ENCODE data around the gene PEX26.

The PEX26 gene

DNA sequence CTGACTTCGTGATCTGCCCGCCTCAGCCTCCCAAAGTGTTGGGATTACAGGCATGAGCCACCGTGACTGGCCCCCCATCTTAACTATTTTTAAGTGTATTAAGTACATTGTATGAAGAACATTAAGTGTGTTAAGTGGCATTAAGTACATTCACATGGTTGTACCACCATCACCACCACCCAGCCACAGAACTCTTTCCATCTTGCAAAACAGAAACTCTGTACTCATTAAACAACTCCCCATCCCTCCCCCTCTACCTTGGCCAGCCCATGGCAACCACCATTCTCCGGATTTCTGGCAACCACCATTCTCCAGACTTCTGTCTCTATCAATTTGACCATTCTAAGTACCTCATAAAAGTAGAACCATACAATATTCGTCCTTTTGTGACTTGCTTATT, 17.8 kb upstream of the PEX26 start:
- Histone ChIP-seq H4K91ac (ENCODE audit: low read depth, low read length) (no peak overlapping the region), H3K27ac (ENCODE audit: low read depth, low read length) (no peak overlapping the region), H3K4me3 (ENCODE audit: low read depth, low read length) (no peak overlapping the region), H3K23ac (ENCODE audit: low read length) (no peak overlapping the region), H2AK5ac (ENCODE audit: low read length) (no peak overlapping the region), H3K36me3 (ENCODE audit: control insufficient read depth in 1 of 2, insufficient read depth in 2 of 2, low read length in 2 of 2) (no peaks in the 10 kb centered on the region), H2AFZ (ENCODE audit: insufficient read depth, low read length, poor library complexity) (no peak overlapping the region), H2BK5ac (ENCODE audit: low read depth, low read length, poor library complexity) (no peak overlapping the region), H2BK120ac (ENCODE audit: insufficient read depth, low read length, poor library complexity) (no peak overlapping the region), H3K4ac (ENCODE audit: low read depth, low read length) (no peak overlapping the region), H3K4me2 (ENCODE audit: low read length) (no peak overlapping the region), H3K27me3 (ENCODE audit: insufficient read depth, low read length) (no peaks in the 10 kb centered on the region), H4K8ac (ENCODE audit: low read depth, low read length) (no peak overlapping the region), H3K4me1 (ENCODE audit: control insufficient read depth in 1 of 2, insufficient read depth in 2 of 2, low read length in 2 of 2) (peaks cover 3 to 15% of the 10 kb centered on the region in 2 experiments), H3K9me3 (ENCODE audit: insufficient read depth, low read depth, low read length) (no peaks in the 10 kb centered on the region), H3K9ac (ENCODE audit: low read length) (no peak overlapping the region), H3K14ac (ENCODE audit: low read length) (no peak overlapping the region), H2BK12ac (ENCODE audit: low read length) (no peak overlapping the region), H3K18ac (ENCODE audit: low read length) (no peak overlapping the region), H4K12ac (ENCODE audit: low read depth, low read length) (no peak overlapping the region), H3K79me2 (ENCODE audit: control insufficient read depth, insufficient read depth, low read length, poor library complexity) (no peaks in the 10 kb centered on the region), H3K79me1 (ENCODE audit: low read length) (no peaks in the 10 kb centered on the region)
- no CpG with 5 or more reads among the region's 5 CpGs for WGBS (ENCODE audit: extremely low coverage, insufficient coverage, insufficient read length)
- DNase-seq, result no peak

- H2AK5ac ChIP-seq (ENCODE audit: low read length), result no peak overlapping the region
- no peaks in the 10 kb centered on the region for H3K27me3 ChIP-seq (ENCODE audit: insufficient read depth, low read length)
- no peak overlapping the region for H3K14ac ChIP-seq (ENCODE audit: low read length)
- no peaks in the 10 kb centered on the region for H3K79me1 ChIP-seq (ENCODE audit: low read length)
- no peak overlapping the region for H3K27ac ChIP-seq (ENCODE audit: low read depth, low read length)
- no peaks in the 10 kb centered on the region for H3K79me2 ChIP-seq (ENCODE audit: control insufficient read depth, insufficient read depth, low read length, poor library complexity)
- H2AFZ ChIP-seq (ENCODE audit: insufficient read depth, low read length, poor library complexity), result no peak overlapping the region
- no peak overlapping the region for H4K12ac ChIP-seq (ENCODE audit: low read depth, low read length)
- H2BK120ac ChIP-seq (ENCODE audit: insufficient read depth, low read length, poor library complexity), result no peak overlapping the region
- H2BK12ac ChIP-seq (ENCODE audit: low read length), result no peak overlapping the region
- no peaks in the 10 kb centered on the region for H3K36me3 ChIP-seq (ENCODE audit: control insufficient read depth in 1 of 2, insufficient read depth in 2 of 2, low read length in 2 of 2)
- no peak overlapping the region for H3K18ac ChIP-seq (ENCODE audit: low read length)
- DNase-seq, result peak in 1 of 2 donors; percentile 54
- no peak overlapping the region for H3K4ac ChIP-seq (ENCODE audit: low read depth, low read length)
- peaks cover 3 to 14% of the 10 kb centered on the region in 2 experiments for H3K4me1 ChIP-seq (ENCODE audit: control insufficient read depth in 1 of 2, insufficient read depth in 2 of 2, low read length in 2 of 2)
- no peak overlapping the region for H3K9ac ChIP-seq (ENCODE audit: low read length)
- no peaks in the 10 kb centered on the region for H3K9me3 ChIP-seq (ENCODE audit: insufficient read depth, low read depth, low read length)
- no CpG with 5 or more reads among the region's 13 CpGs for WGBS (ENCODE audit: extremely low coverage, insufficient coverage, insufficient read length)
- H3K4me3 ChIP-seq (ENCODE audit: low read depth, low read length), result no peak overlapping the region
- H3K23ac ChIP-seq (ENCODE audit: low read length), result no peak overlapping the region
- H4K91ac ChIP-seq (ENCODE audit: low read depth, low read length), result no peak overlapping the region
- H4K8ac ChIP-seq (ENCODE audit: low read depth, low read length), result no peak overlapping the region
- H3K4me2 ChIP-seq (ENCODE audit: low read length), result no peak overlapping the region
- H2BK5ac ChIP-seq (ENCODE audit: low read depth, low read length, poor library complexity), result no peak overlapping the region
Measured at GRCh38 chr22:18060646-18061620, 16.9 kb upstream of the PEX26 start.

DNA sequence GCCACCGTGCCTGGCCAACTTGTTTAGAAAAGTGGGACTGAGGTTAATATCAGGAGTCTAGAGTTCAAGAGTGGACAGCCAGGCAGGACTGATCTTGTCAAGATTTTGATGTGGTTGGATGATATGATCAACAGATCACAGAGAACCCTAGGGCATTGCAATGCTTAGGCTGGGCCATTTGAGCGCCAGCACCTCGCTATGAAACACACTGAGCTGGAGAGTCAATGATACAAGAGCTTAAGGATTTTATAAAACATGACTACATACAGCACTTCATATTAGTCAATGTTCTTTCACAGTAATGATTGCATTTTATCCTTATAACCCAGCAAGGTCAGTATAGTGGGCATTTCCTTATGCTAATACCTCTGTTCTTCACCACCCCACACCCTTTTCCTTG, 15.4 kb upstream of the PEX26 start:
- no CpG with 5 or more reads among the region's 3 CpGs for WGBS (ENCODE audit: extremely low coverage, insufficient coverage, insufficient read length)
- Histone ChIP-seq H3K27ac (ENCODE audit: low read depth, low read length) (no peak overlapping the region), H2AFZ (ENCODE audit: insufficient read depth, low read length, poor library complexity) (no peak overlapping the region), H3K79me2 (ENCODE audit: control insufficient read depth, insufficient read depth, low read length, poor library complexity) (no peaks in the 10 kb centered on the region), H3K9ac (ENCODE audit: low read length) (no peak overlapping the region), H3K36me3 (ENCODE audit: control insufficient read depth in 1 of 2, insufficient read depth in 2 of 2, low read length in 2 of 2) (no peaks in the 10 kb centered on the region), H3K9me3 (ENCODE audit: insufficient read depth, low read depth, low read length) (no peaks in the 10 kb centered on the region), H4K12ac (ENCODE audit: low read depth, low read length) (no peak overlapping the region), H3K4me1 (ENCODE audit: control insufficient read depth in 1 of 2, insufficient read depth in 2 of 2, low read length in 2 of 2) (peaks cover 3 to 12% of the 10 kb centered on the region in 2 experiments), H4K8ac (ENCODE audit: low read depth, low read length) (no peak overlapping the region), H3K4ac (ENCODE audit: low read depth, low read length) (no peak overlapping the region), H2BK120ac (ENCODE audit: insufficient read depth, low read length, poor library complexity) (no peak overlapping the region), H2BK12ac (ENCODE audit: low read length) (no peak overlapping the region), H3K4me3 (ENCODE audit: low read depth, low read length) (no peak overlapping the region), H3K79me1 (ENCODE audit: low read length) (no peaks in the 10 kb centered on the region), H4K91ac (ENCODE audit: low read depth, low read length) (no peak overlapping the region), H2BK5ac (ENCODE audit: low read depth, low read length, poor library complexity) (no peak overlapping the region), H3K14ac (ENCODE audit: low read length) (no peak overlapping the region), H3K4me2 (ENCODE audit: low read length) (no peak overlapping the region), H2AK5ac (ENCODE audit: low read length) (no peak overlapping the region), H3K23ac (ENCODE audit: low read length) (no peak overlapping the region), H3K18ac (ENCODE audit: low read length) (no peak overlapping the region), H3K27me3 (ENCODE audit: insufficient read depth, low read length) (no peaks in the 10 kb centered on the region)
- DNase-seq, result peak; percentile 23 to 26

DNA sequence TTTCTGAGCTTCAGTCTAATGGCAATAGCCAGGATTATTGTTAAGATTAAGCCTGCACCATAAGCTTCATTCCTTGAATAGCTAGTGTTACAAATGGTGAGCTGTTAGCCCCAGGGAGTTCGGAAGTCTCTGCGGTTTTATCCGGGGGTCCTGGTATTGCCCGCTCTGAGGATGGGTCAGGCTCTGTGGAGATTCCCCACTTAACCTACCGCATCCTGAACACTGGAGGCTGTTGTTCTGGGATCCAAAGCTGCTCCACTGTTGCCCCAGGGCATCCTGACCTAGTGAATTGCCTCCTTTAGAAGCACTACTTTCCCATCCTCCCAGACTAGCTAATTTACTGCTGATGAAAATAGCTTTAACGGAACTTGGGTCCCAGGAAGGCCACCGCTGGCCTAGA, 14.5 kb upstream of the PEX26 start:
- Histone ChIP-seq H3K79me2 (ENCODE audit: control insufficient read depth, insufficient read depth, low read length, poor library complexity) (no peaks in the 10 kb centered on the region), H3K18ac (ENCODE audit: low read length) (no peak overlapping the region), H3K27me3 (ENCODE audit: insufficient read depth, low read length) (no peaks in the 10 kb centered on the region), H2AFZ (ENCODE audit: insufficient read depth, low read length, poor library complexity) (no peak overlapping the region), H4K8ac (ENCODE audit: low read depth, low read length) (no peak overlapping the region), H3K9me3 (ENCODE audit: insufficient read depth, low read depth, low read length) (no peaks in the 10 kb centered on the region), H3K4ac (ENCODE audit: low read depth, low read length) (no peak overlapping the region), H2AK5ac (ENCODE audit: low read length) (no peak overlapping the region), H3K36me3 (ENCODE audit: control insufficient read depth in 1 of 2, insufficient read depth in 2 of 2, low read length in 2 of 2) (no peaks in the 10 kb centered on the region), H3K79me1 (ENCODE audit: low read length) (peaks cover 5% of the 10 kb centered on the region), H4K12ac (ENCODE audit: low read depth, low read length) (no peak overlapping the region), H4K91ac (ENCODE audit: low read depth, low read length) (no peak overlapping the region), H3K4me3 (ENCODE audit: low read depth, low read length) (no peak overlapping the region), H3K27ac (ENCODE audit: low read depth, low read length) (no peak overlapping the region), H2BK120ac (ENCODE audit: insufficient read depth, low read length, poor library complexity) (no peak overlapping the region), H3K23ac (ENCODE audit: low read length) (no peak overlapping the region), H3K4me2 (ENCODE audit: low read length) (no peak overlapping the region), H3K14ac (ENCODE audit: low read length) (no peak overlapping the region), H2BK12ac (ENCODE audit: low read length) (no peak overlapping the region), H3K9ac (ENCODE audit: low read length) (no peak overlapping the region), H3K4me1 (ENCODE audit: control insufficient read depth in 1 of 2, insufficient read depth in 2 of 2, low read length in 2 of 2) (peaks cover 7 to 16% of the 10 kb centered on the region in 2 experiments), H2BK5ac (ENCODE audit: low read depth, low read length, poor library complexity) (no peak overlapping the region)
- no CpG with 5 or more reads among the region's 7 CpGs for WGBS (ENCODE audit: extremely low coverage, insufficient coverage, insufficient read length)
- peak; percentile 38 to 68 for DNase-seq

All from trophoblast cell (in vitro differentiated cells and primary cell).